SIG-M5 treated with dmso at 0.1 percent for 504 hours (cell line): ENCODE results near the gene PIK3R4.

Experiments used
- DNase-seq: peaks from one replicate; lab custom pipeline; 2025; ENCODE audit not compliant: unreplicated experiment; lab: John Stamatoyannopoulos, UW

The PIK3R4 gene

DNA sequence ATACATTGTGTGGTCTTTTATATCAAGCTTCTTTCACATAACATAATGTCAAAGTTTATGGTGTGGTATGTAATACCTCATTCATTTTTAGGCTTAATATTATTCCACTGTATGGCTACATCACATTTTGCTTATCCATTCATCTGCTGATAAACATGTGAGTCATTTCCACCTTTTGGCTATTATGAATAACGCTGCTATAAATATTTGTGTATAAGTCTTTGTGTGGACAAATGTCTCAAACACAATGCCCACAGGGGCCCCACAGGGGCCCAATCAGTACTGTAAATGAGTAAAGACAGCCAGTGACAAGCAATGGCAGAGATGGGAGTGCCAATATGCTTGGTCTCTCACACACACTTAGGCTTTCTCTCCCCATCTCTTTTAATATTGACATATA, 54.2 kb downstream of the PIK3R4 start:
- DNase-seq = no peak

- DNase-seq = no peak
Observed at GRCh38 chr3:130688697-130689470, 57.7 kb downstream of the PIK3R4 start.

DNA sequence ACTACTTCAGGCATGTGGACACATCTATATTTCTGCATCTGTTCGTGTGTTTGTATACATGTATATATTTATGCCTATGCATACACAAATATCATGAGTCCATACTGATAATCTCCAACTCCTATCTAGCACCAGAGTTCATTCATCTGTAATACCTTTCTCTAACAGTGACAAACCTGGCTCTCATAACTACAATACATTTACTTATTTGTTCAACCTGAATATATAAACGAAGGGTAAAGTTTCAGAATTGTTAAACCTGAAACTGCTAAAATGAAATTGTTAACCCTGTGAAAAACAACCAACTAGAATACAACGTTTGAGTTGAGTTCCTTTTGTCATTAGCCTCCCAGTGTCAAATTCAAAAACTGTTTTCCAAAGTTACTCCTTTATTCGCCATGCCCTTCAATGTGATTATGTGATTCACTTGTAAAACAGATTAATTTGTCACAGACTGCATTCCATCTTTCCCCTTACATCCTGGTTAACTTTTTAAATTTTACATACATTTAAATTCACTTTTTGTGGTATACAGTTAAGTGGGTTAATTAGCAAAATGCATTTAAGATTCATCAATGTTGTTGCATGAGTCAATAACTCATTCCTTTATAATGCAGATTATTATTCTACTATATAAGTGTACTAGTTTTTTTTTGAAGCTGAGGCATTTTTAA, 58.5 kb downstream of the PIK3R4 start:
- no peak for DNase-seq

GRCh38 chr3:130687327-130687726, 59.3 kb downstream of the PIK3R4 start:
- DNase-seq = no peak

DNA sequence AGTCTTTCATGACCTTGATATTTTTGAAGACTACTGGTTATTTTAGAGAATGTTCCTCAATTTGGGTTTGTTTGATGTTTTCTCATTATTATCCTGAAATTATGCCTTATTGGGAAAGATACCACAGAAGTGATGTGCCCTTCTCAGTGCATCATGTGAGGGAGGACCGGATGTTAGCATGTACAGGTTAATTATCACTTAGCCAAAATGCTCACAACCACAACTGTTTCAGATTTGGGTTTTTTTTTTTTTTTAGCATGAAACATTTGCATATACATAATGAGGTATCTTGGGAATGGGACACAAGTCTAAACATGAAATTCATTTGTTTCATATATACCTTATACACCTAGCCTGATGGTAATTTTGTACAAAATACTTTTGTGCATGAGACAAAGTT, 59.8 kb downstream of the PIK3R4 start:
- DNase-seq = no peak

- no peak for DNase-seq
Observed at GRCh38 chr3:130682131-130682530, 64.5 kb downstream of the PIK3R4 start.

DNA sequence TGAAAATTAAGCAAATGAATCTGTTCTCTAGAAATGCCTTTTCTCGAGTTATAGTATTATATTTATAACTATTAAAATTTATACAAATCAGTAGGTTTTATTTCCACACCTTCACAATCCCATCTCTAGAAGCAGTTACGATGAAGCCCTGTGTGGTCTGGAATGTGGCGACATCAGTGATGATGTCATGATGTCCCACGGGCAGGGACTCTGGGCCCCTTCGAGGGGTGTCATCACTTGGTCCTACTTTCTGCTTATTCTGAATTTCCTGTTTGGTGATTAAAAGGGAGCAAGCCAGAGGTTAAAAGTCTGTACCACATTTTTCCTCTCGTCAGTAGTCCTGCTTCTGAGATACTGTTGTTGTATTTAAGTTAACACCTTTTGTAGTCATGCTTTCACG, 67.4 kb downstream of the PIK3R4 start:
- DNase-seq = no peak

DNA sequence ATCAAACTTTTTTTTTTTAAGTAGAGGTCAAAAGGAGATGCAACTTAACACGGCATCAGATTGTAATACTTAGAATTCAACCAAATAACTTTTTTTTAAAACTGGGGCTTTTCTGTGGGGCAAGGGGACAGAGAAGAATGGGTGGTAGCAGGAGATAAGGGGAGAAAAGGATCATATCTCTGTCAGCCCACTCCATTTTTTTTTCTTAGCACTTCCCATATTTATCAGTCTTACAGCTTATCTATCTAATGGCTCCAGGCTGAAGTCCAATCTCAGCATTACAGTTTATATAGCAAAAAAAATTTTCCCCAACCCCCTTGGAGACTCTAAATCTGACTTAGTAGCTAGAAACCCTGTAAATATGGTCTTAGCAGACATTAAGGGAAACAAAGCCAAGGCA, 69.3 kb downstream of the PIK3R4 start:
- DNase-seq = no peak

- no peak for DNase-seq
Observed at GRCh38 chr3:130671545-130672312, 74.9 kb downstream of the PIK3R4 start.

GRCh38 chr3:130669740-130670139, 76.9 kb downstream of the PIK3R4 start:
- no peak for DNase-seq

DNA sequence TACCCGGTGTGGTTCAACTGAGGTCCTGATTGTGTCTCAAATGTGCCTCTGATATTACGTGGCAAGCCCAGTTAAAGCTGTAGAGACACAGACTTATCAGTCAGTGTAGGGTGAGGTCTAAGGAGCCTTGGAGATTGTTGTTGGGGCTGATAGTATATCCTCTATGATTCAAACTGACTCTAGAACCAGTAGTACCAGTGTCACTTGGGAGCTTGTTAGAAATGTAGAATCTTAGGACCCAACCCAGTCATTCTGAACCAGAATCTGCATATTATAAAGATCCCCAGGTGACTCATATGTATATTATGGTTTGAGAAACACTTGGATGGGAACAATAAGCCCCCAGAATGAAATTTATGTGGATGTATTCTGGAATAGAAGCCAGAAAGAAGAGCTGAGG, 83.5 kb downstream of the PIK3R4 start:
- DNase-seq = no peak

GRCh38 chr3:130662501-130662996, 84.1 kb downstream of the PIK3R4 start:
- DNase-seq = no peak

DNA sequence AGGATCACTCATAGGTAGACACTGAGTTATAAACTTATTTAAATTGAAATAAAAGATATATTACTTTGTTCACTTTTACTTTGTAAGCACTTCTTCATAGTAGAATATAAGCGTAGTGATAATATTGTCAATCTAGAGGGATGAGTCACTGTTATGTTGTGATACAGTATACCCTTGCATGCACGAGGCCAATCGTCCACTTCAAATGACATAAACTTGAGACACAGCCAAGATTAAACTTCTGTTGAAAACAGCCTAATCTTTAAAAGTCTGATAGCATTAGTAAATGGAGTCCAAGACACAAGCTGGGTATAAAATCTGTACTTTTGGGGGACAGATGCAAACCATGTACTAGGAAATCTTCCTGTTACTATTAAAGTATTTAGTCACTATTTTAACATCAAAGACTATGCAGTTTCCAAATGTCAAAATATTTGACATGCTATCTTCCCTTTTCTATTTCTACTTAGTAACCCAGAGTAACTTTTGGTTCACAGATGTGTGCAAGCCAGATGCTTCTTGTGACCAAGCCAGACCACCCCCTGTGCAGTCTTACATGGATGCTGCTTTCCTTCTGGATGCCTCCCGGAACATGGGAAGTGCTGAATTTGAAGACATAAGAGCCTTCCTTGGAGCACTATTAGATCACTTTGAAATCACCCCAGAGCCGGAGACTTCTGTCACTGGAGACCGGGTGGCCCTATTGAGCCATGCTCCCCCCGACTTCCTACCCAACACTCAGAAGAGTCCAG, 85.3 kb downstream of the PIK3R4 start:
- DNase-seq = no peak

DNA sequence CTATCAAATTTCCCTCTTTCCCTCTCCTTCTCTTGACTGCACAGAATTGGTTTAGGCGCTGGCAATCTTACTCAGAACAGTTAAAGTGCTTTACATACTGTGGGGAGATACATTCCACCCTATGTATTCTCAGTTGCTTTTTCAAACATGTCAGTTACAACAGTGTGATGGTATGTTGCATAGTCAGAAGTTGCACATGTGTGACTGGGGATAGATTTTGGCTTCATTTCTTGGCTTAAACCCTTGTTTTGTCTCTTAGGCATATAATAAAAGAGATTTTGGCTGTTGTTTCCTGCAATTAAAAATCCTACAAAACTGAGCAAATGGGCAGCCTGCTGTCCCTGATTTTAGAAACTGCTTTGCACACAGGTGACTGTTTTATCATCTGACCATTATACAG, 86.7 kb downstream of the PIK3R4 start:
- DNase-seq = no peak

- DNase-seq = no peak
Observed at GRCh38 chr3:130658678-130659077, 88.0 kb downstream of the PIK3R4 start.

- DNase-seq = no peak
Observed at GRCh38 chr3:130656627-130657026, 90.0 kb downstream of the PIK3R4 start.

DNA sequence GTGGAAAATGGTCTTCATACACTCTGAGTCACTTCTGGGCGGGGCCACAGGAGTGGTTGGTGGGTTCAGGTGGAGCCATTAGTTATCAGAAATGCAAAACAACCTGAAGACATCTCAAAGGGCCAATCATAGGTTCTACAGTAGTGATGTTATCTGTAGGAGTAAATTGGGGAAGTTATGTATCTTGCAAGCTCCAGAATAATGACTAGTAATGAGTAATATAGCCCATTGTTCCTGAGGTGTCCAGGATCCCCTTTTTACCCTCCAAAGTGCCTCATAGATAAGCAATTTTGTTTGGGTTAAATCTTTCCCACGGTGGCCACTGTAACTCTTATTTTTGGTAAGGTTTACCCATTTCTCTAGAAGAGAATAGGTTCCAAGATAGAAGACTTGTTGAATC, 91.7 kb downstream of the PIK3R4 start:
- peak; percentile 19 for DNase-seq

DNA sequence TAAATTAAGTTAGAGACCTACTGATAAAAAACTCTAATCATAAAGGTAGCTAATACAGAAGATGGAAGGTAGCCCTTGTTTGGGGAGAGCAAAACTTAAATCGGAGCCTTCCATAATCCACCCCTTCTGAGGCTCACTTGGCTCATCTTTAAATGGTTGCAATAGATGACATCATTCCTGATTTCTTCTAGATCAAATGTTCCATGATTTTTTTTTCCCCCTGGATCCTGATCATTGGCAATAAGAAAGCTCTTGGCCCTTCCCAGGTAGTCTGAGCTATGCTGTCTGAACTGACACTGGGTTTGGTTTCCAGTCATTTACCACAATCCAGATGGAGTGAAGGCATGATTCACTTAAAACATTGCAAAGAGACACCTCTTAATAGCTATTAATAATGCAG, 92.5 kb downstream of the PIK3R4 start:
- DNase-seq = no peak

DNA sequence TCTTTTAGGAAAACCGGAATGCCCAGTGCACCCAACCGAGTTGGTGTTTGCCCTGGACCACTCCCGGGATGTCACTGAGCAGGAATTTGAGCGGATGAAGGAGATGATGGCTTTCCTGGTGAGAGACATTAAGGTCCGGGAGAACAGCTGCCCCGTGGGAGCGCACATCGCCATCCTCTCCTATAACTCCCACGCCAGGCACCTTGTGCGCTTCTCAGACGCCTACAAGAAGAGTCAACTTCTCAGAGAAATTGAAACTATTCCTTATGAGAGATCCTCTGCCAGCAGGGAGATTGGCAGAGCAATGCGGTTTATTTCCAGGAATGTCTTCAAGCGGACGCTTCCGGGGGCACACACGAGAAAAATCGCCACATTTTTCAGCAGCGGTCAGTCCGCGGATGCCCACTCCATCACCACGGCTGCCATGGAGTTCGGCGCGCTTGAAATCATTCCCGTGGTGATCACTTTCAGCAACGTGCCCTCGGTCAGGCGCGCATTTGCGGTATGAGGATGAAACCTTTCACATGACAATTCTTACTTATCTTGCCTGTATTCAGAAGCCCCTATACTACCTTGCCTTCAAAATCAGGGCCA, 97.5 kb downstream of the PIK3R4 start:
- DNase-seq = no peak

- no peak for DNase-seq
Observed at GRCh38 chr3:130648293-130648692, 98.3 kb downstream of the PIK3R4 start.

DNA sequence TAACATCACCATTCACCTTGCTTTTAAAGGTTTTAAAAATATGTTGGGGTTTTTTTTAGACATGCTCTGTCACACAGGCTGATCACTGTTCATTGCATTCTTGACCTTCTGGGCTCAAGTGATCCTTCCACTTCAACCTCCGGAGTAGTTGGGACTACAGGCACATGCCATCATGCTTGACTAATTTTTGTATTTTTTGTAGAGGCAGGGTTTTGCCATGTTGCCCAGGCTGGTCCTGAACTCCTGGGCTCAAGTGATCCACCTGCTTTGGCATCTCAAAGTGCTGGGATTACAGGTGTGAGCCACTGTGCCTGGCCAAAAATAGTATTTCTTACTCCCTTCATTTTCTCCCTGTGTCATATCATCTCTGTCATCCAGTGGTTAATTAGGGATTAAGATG, 101.4 kb downstream of the PIK3R4 start:
- DNase-seq = no peak
